GM19193 (cell line): ENCODE results near the gene PDLIM1.

Experiments
- POLR2A ChIP-seq: IDR thresholded peaks from 4 replicates; pipeline ENCODE4 v1.6.1; 2011; ENCODE audit not compliant: insufficient read depth, insufficient read length; ENCODE audit errors: extremely low read depth

PDLIM1 gene

DNA sequence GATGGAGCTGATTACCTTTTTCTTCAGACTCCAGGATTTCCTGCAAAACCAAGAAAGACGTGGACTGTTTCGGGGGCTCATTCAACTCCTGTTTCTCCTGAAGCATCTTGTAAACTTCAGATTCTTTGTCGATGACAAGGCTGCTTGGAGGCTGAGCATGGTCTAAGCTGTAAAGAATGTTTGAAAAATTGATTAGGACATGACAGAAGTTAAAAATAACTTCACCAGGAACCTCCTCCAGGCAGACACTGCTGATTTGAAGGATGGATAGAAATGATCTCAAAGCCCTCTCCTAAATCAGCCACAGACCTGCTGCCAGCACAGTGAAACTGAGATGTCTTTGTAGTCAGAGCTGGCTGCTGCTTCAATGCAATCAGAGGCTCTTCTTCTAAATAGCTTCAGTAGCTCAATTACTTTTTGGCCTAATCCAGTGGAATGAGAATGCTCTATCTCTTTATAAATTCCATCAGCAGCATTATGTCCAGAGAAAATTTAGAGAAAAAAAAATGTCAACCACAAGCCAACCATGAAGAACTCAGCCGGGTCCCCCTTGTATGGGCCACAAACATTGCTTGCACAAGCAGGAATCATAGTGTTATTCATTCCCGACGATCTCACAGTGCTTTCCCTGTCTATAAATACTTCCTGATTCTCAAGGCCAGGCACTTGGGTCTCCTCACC is 43.5 kb downstream of the PDLIM1 start:
- no peak for TF ChIP-seq POLR2A

GRCh38 chr10:95246582-95247051 is 44.2 kb downstream of the PDLIM1 start:
- TF ChIP-seq POLR2A: no peak

- TF ChIP-seq POLR2A: no peak
Observed at GRCh38 chr10:95245425-95246055, 45.3 kb downstream of the PDLIM1 start.

- no peak for TF ChIP-seq POLR2A
Observed at GRCh38 chr10:95244152-95244551, 46.7 kb downstream of the PDLIM1 start.

DNA sequence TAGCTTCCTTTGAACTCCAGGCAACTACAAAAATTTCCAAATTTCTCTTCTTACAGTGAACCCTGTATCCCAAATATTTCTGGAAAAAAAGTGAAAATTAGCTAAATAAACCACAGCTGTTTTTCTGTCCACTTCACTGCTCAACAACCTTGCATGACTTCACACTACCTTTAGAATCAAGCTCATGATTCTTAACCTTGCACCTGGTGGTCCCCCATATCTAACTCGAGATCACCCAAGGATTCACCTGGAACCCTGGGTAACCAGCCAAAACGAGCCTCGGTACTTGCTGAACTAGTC is 47.5 kb downstream of the PDLIM1 start:
- no peak for TF ChIP-seq POLR2A

DNA sequence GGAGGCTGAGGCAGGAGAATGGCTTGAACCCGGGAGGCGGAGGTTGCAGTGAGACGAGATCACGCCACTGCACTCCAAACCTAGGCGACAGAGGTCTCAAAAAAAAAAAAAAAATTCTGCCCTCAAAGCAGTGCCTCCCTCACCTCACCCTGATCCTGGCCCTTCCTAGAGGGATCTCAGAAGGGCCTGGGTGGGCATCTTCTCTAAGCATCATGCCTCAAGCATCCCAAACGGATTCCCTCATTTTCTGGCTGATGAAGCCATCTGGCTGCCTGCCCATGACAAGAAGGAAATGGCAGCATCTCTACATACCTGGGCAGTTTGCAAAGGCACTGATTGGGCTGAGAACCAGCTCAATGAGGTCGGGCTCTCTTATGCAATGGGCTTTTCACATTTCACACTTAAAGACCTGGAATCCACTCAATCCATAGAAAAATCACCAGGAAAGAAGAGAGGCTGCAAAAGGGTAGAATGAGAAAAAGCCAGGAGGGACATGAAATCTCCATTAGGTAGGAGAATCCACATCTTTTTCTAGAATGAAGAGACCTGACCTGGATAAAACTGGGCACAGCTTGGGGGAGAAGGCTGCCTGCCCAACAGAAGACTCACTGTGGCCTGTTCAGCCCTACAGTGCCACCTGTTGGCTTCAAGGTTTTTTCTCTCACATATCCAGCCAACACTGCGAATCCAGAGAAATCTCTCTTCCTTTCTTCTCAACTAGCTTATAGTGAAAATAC is 48.1 kb downstream of the PDLIM1 start:
- TF ChIP-seq POLR2A: no peak

DNA sequence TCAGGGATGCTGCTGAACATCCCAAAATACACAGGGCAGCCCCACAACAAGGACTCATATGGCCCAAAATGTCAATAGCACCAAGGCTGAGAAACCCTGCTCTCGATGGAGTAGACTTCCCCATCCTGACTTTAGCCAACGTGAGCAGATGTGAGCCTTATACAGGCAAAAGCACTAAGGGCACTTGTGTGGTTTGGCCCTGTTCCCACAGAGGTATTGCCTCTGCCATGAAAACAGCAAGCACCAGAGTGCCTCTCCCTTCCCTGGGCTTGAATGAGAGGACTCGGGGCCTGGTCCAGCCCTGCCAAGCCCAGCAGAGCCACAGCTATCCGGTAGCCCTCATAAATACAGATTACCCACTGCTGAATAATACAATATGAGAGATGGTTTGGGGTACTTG is 49.3 kb downstream of the PDLIM1 start:
- no peak for TF ChIP-seq POLR2A

- no peak for TF ChIP-seq POLR2A
Observed at GRCh38 chr10:95240811-95241210, 50.0 kb downstream of the PDLIM1 start.

DNA sequence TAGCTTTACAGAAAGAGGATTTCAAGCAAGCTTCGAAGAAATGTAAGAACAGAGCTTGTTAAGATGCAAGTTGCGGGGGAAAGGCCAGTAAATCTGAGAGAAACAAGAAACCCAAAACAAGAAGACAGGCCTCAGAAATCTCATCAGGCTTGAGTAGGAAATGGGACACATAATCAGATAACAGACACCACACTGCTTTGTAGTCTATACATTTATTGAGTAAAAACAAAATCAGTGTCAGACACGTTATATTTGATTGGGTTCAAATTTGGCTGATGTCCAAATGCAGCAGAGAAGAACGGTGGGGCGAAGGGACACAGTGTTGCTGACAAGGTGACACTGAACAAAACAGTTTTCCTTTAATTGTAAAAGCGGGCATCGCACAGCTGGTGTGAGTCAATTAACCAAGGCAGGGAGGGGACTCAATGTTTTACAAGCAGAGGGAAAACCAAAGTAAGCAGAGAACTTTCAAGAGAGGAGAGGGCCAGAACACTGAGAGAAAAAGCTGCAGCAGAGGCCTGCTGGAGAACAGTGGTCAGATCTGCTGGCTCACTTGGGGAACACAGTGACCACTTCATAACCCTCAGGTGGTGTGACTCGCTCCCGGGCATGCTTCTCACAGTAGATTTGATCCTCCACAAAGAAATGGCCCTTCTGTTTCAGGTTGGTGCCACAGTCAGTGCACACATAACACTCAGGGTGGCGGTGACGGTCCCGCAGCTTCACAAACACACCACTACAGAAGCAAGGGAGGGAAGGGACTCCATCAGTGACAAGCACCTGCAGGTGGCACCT is 53.2 kb downstream of the PDLIM1 start:
- TF ChIP-seq POLR2A: no peak

DNA sequence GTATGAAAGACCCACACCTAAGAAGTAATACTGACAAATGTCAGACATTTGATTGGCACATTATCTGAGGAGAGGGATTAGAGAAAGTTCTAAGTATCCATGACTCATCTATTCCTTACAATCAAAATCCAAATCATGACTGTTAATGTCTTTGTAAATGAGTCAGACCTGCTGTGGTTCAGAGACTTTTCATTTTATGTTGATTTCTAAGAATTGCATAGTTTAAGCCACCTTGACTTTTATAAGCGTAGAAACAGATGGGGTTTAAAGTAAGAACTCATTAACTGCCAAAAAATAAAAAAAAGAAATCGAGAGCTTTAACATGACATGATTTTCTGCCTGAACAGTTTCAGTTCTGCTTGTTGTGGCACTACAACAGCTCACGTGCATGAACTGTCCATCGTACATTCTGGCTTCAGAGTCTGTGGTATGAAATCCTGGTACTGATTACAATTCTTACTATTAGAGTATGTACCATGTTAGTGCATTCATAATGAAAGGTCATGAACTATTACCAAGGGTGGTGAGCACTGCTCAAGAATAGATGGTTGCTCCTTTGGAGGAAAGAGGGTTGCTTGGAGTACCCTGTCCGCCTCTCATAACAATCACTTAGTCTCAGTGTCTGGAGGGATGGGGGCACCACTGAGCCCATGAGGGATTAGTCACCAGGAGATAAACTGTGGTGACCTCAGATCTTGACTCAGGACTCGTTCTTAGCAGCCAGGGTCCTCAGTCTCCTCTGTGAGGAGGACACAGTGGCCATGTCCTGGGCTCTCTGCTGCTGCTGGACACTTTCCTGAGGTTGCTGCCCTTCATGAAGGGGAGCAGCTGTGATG is 54.5 kb downstream of the PDLIM1 start:
- TF ChIP-seq POLR2A: no peak

GRCh38 chr10:95235676-95236067 is 55.1 kb downstream of the PDLIM1 start:
- TF ChIP-seq POLR2A: no peak

- TF ChIP-seq POLR2A: no peak
Observed at GRCh38 chr10:95234951-95235350, 55.9 kb downstream of the PDLIM1 start.

DNA sequence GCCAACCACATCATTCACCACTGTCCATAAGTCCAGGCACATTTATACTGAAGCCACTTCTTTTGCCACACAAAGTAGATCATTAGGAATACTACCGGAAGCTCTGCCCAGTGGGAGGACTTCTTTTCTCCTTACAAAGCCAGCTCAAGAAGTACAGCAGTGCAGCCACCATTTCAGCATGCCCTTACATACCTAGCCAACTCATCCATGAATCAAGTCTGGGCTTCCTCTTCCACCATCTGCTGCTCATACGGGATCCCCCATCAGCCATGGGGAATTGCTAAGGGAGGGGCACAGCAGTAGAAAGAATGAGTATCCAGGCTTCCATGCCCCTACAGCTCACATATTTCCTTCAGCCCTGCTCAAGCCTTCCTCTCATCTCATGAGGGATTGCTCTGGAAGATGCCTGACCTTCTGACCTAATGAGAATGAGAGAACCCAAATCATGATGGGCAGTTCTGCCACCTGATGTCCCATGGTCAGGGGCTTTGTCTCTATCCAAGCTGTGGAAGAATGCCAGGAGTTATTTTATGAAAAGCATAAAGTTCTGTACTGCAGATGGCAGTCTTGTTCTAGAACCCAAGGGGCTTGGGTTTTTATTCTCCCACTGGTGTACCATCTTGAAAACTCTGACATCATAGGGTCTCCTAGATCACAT is 57.3 kb downstream of the PDLIM1 start:
- TF ChIP-seq POLR2A: no peak

- peak; percentile 85 for TF ChIP-seq POLR2A
Observed at GRCh38 chr10:95230677-95231586, 59.9 kb downstream of the PDLIM1 start.
